ENCODE results near the gene ILF2. TPM values are rescaled to one million over a fixed set of nuclear protein-coding genes. Genes with fewer than 3 reads are reported as not detected.

Gene ILF2
- total RNA-seq, 1 experiment from 2014 or later = 420 TPM

DNA sequence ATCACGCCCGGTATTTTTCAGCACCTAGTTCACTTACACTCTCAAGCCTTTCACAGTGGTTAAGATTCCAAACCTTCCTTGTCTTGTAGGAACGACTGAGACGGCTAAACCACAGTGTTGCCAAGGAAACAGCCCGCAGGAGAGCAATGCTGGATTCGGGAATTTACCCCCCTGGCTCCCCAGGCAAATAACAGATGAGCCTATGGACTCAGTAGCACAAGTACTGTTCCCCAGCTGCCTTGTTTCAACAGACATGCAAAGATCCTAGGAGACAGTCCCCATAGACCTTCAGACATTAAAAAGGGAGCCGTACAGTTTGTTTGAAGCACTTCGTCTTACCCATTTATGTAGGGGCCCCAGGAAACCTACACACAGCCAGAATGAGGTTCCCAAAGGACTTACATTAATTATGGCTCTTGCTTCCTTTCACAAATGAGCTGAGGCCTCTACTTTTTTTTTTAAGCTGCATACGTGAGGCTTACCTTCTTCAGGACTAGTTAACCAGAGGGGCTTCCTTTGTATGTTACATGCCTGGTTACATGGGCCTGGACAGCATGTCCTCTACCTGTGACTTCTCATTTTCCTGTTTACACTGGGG is 9.6 kb downstream of the ILF2 start:
- H3K4me3 ChIP-seq (ENCODE audit: low read depth, low read length, poor library complexity, severe bottlenecking) = no peak overlapping the region
- DNase-seq (ENCODE audit: low spot score) = peak; percentile 46
- no peaks in the 10 kb centered on the region for H3K27me3 ChIP-seq (replicated peaks; ENCODE audit: insufficient read depth, low read depth, low read length, poor library complexity)
- ChIA-PET POLR2A (ENCODE audit: low non-redundant PET) (interaction anchor here (0.6 kb wide), 1 partner anchor 306 kb away, joined by 6 read pairs; no protein-coding TSS in a partner anchor), CTCF (no interaction called here)
- intact Hi-C loops (cut with micrococcal nuclease; ENCODE audit: unreplicated experiment) = no loop called here
- peak overlapping the region; percentile 65 for H3K27ac ChIP-seq (ENCODE audit: low read depth, low read length, poor library complexity, severe bottlenecking)
- H3K4me1 ChIP-seq (ENCODE audit: insufficient read depth, low read length, poor library complexity, severe bottlenecking) = peaks cover 13% of the 10 kb centered on the region
- peaks cover 55% of the 10 kb centered on the region for H3K36me3 ChIP-seq (ENCODE audit: insufficient read depth, low read length, poor library complexity, severe bottlenecking)
- BruUV-seq (replicated peaks) = TSS peak; percentile 6
- no peaks in the 10 kb centered on the region for H3K9me3 ChIP-seq (ENCODE audit: low read depth, low read length, poor library complexity, severe bottlenecking)
- no peak for TF ChIP-seq CTCF (conservative IDR thresholded peaks at IDR 0.05; ENCODE audit: low read depth, low read length)
- TF ChIP-seq EZH2 (IDR thresholded peaks at IDR 0.05; ENCODE audit: borderline replicate concordance, low read depth, low read length, poor library complexity, severe bottlenecking) = no peak

GRCh38 chr1:153659656-153660055 is 11.1 kb downstream of the ILF2 start:
- no peaks in the 10 kb centered on the region for H3K9me3 ChIP-seq (ENCODE audit: low read depth, low read length, poor library complexity, severe bottlenecking)
- H3K27me3 ChIP-seq (replicated peaks; ENCODE audit: insufficient read depth, low read depth, low read length, poor library complexity) = no peaks in the 10 kb centered on the region
- H3K27ac ChIP-seq (ENCODE audit: low read depth, low read length, poor library complexity, severe bottlenecking) = peak overlapping the region; percentile 79
- peak overlapping the region; percentile 67 for H3K4me3 ChIP-seq (ENCODE audit: low read depth, low read length, poor library complexity, severe bottlenecking)
- TF ChIP-seq EZH2 (IDR thresholded peaks at IDR 0.05; ENCODE audit: borderline replicate concordance, low read depth, low read length, poor library complexity, severe bottlenecking) (no peak), CTCF (conservative IDR thresholded peaks at IDR 0.05; ENCODE audit: low read depth, low read length) (no peak)
- intact Hi-C loops (cut with micrococcal nuclease; ENCODE audit: unreplicated experiment) = no loop called here
- POLR2A ChIA-PET (ENCODE audit: low non-redundant PET) = interaction anchor here (0.6 kb wide), 1 partner anchor 514 kb away, joined by 10 read pairs; no protein-coding TSS in a partner anchor
- H3K4me1 ChIP-seq (ENCODE audit: insufficient read depth, low read length, poor library complexity, severe bottlenecking) = peaks cover 13% of the 10 kb centered on the region
- DNase-seq (ENCODE audit: low spot score) = no peak
- CTCF ChIA-PET = no interaction called here
- H3K36me3 ChIP-seq (ENCODE audit: insufficient read depth, low read length, poor library complexity, severe bottlenecking) = peaks cover 39% of the 10 kb centered on the region
- no TSS peak for BruUV-seq (replicated peaks)

DNA sequence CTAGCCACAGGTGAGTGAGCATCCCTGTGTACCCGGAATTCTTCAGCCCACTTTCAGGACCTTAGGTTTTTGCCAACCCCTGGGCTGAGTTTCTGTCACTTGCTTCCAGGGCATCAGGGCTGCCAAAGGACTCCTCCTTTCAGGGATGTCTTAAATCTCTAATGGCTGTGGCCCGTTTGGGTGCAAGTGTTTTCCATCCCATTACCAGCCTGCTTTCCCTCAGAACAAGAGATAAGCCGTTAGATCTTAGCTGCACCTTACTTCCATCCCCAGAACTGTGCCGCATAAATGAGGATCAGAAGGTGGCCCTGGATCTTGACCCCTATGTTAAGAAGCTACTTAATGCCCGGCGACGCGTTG is 11.6 kb downstream of the ILF2 start:
- ChIA-PET POLR2A (ENCODE audit: low non-redundant PET) (no interaction called here), CTCF (no interaction called here)
- intact Hi-C loops (cut with micrococcal nuclease; ENCODE audit: unreplicated experiment) = no loop called here
- H3K9me3 ChIP-seq (ENCODE audit: low read depth, low read length, poor library complexity, severe bottlenecking) = no peaks in the 10 kb centered on the region
- no peaks in the 10 kb centered on the region for H3K27me3 ChIP-seq (replicated peaks; ENCODE audit: insufficient read depth, low read depth, low read length, poor library complexity)
- DNase-seq (ENCODE audit: low spot score) = no peak
- peaks cover 13% of the 10 kb centered on the region for H3K4me1 ChIP-seq (ENCODE audit: insufficient read depth, low read length, poor library complexity, severe bottlenecking)
- peak overlapping the region; percentile 67 for H3K4me3 ChIP-seq (ENCODE audit: low read depth, low read length, poor library complexity, severe bottlenecking)
- peak overlapping the region; percentile 79 for H3K27ac ChIP-seq (ENCODE audit: low read depth, low read length, poor library complexity, severe bottlenecking)
- no peak for TF ChIP-seq CTCF (conservative IDR thresholded peaks at IDR 0.05; ENCODE audit: low read depth, low read length)
- no peak for TF ChIP-seq EZH2 (IDR thresholded peaks at IDR 0.05; ENCODE audit: borderline replicate concordance, low read depth, low read length, poor library complexity, severe bottlenecking)
- BruUV-seq (replicated peaks) = TSS peak; percentile 75
- H3K36me3 ChIP-seq (ENCODE audit: insufficient read depth, low read length, poor library complexity, severe bottlenecking) = peaks cover 34% of the 10 kb centered on the region

Measured in A673 (cell line).